ENCODE results near the gene RBBP8.

Gene RBBP8

GRCh38 chr18:23066060-23066459, 132.9 kb downstream of the RBBP8 start:
- DNase-seq, result no peak

- DNase-seq, result no peak
These were observed 133.4 kb downstream of the RBBP8 start for GRCh38 chr18:23066504-23067039.

GRCh38 chr18:23067236-23067635, 134.1 kb downstream of the RBBP8 start:
- no peak for DNase-seq

- DNase-seq, result no peak
These were observed 134.9 kb downstream of the RBBP8 start for GRCh38 chr18:23068011-23068410.

GRCh38 chr18:23068570-23069310, 135.6 kb downstream of the RBBP8 start:
- DNase-seq, result no peak

- DNase-seq, result no peak
These were observed 136.4 kb downstream of the RBBP8 start for GRCh38 chr18:23069481-23069880.

- no peak for DNase-seq
These were observed 136.8 kb downstream of the RBBP8 start for GRCh38 chr18:23069898-23070297.

GRCh38 chr18:23071285-23071684, 138.2 kb downstream of the RBBP8 start:
- DNase-seq, result no peak

- no peak for DNase-seq
These were observed 139.0 kb downstream of the RBBP8 start for GRCh38 chr18:23072079-23072478.

GRCh38 chr18:23073996-23074606, 141.0 kb downstream of the RBBP8 start:
- no peak for DNase-seq
